NT2/D1 (cell line): Measurements from ENCODE around the gene PHACTR1.

Experiments
- DNase-seq: peaks from one replicate; pipeline ENCODE4 v3.0.0-alpha.2; 2011; ENCODE audit warnings: low read depth, low spot score
- H3K27me3 ChIP-seq: 2 replicates; pipeline ENCODE4 v1.6.0; 2011; ENCODE audit warnings: mild to moderate bottlenecking; ENCODE audit not compliant: insufficient read length, insufficient read depth
- H3K36me3 ChIP-seq: 2 replicates; pipeline ENCODE4 v1.6.1; 2011; ENCODE audit warnings: mild to moderate bottlenecking, low read length, mixed read lengths; ENCODE audit not compliant: insufficient read depth, insufficient read length
- H3K4me1 ChIP-seq: 2 replicates; pipeline ENCODE4 v1.5.1; 2011; ENCODE audit not compliant: insufficient read depth, insufficient read length
- H3K4me3 ChIP-seq: 2 replicates; pipeline ENCODE4 v1.5.1; 2011; ENCODE audit warnings: low read depth; ENCODE audit not compliant: insufficient read length
- H3K9ac ChIP-seq: 2 replicates; pipeline ENCODE4 v1.6.0; 2011; ENCODE audit warnings: low read depth; ENCODE audit not compliant: insufficient read length
- H3K9me3 ChIP-seq: 2 replicates; pipeline ENCODE4 v1.5.1; 2011; ENCODE audit warnings: mild to moderate bottlenecking, low read length; ENCODE audit not compliant: insufficient read depth
- SUZ12 ChIP-seq: IDR thresholded peaks from 2 replicates; pipeline ENCODE4 v1.6.1; 2011; ENCODE audit not compliant: insufficient read length, insufficient read depth; ENCODE audit errors: extremely low read depth
- YY1 ChIP-seq: IDR thresholded peaks from 2 replicates; pipeline ENCODE4 v1.6.1; 2011; ENCODE audit not compliant: insufficient read length, insufficient read depth
- ZNF274 ChIP-seq: IDR thresholded peaks from 2 replicates; pipeline ENCODE4 v1.6.1; 2011; ENCODE audit warnings: mild to moderate bottlenecking, low read depth, low read length

PHACTR1 gene

DNA sequence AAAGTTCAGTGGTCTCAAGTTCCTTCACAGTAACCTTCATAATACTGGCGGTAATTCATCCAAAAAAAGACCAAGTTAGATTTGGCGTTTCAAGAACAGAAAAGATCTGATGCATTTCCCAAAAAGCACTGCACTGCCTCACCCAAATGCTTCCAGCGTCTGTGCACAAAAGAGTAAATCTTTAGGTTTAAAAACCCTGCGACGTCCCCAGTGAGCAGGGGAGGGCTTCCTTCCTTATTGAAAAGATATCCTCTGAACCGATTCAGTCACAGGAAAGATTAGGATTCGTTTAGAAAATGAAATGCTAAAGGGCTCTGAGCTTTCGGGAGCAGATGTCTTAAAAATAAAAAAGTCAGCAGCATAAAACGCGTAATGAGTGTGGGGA lies 611.1 kb downstream of the PHACTR1 start:
- no peaks in the 10 kb centered on the region for H3K9me3 ChIP-seq
- TF ChIP-seq ZNF274 (no peak), YY1 (no peak), SUZ12 (no peak)
- no peaks in the 10 kb centered on the region for H3K4me1 ChIP-seq
- no peaks in the 10 kb centered on the region for H3K27me3 ChIP-seq
- peak overlapping the region; percentile 96 for H3K9ac ChIP-seq
- DNase-seq = no peak
- peaks cover 21% of the 10 kb centered on the region for H3K36me3 ChIP-seq
- H3K4me3 ChIP-seq = peak overlapping the region; percentile 81

DNA sequence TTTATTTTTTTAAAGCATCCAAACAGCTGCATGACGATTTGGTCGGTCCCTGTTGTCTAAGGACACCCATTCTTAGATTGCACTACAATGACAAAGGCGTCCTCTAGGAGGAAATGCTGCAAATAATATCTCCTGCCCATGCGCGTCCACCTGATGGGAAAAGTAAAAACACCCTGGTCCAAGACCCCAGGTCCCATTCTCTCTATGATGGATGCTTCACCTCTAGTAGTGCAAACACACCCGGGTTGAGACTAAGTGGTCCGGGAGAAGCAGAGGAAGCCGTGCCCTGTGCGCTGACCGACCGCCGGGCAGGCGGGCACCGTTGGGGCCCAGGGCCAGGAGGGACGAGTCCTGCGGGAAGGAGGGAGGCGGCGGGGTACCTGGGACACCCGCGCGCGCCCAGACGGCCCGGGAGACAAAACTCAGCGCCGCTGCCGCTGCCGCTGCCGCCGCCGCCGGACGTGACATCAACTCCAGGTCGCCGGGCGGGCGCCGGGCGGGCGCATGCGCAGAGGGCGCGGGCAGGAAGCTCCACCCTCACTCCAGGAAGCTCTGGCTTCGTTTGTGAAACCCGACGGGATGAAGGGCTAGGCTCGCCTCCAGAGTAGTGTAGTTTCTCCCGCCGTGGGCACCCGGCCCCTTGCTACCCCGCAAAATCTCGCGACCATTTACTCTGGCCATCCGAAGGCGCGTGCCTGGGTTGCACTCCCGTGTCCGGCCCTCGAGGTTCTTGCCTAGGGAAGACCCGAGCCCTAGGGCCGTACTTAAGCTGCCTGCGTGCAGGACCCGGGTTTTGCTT lies 611.7 kb downstream of the PHACTR1 start, which contains the start of gene TBC1D7:
TSS of gene TBC1D7 (minus strand) at position 462 of the 799 bp plus-strand sequence. CDS start 1,639 bp downstream, outside the sequence.
- TF ChIP-seq ZNF274 (no peak), YY1 (no peak), SUZ12 (no peak)
- DNase-seq = peak; percentile 78
- H3K4me3 ChIP-seq = peak within 1 kb of the TSS; percentile 81
- H3K9ac ChIP-seq = peak within 1 kb of the TSS; percentile 96
- H3K4me1 ChIP-seq = no peaks in the 10 kb centered on the region
- H3K9me3 ChIP-seq = no peaks in the 10 kb centered on the region
- peaks cover 18% of the 10 kb centered on the region for H3K36me3 ChIP-seq
- H3K27me3 ChIP-seq = no peaks in the 10 kb centered on the region

DNA sequence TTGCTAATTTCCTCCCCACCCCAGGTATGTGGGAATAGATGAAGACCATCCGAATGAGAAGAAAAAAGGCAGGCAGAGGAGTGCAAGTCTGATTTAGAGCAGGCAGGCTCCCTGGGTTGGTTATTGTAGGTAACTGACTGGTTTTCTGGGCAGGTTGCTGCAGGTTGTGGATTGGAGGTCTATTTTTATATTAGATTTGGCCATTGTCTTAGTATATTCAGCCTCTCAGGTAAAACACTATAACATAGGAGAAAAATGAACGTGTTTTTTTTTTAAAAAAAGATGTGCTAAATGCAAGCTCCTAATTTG lies 612.3 kb downstream of the PHACTR1 start:
- H3K4me1 ChIP-seq = no peaks in the 10 kb centered on the region
- DNase-seq = no peak
- H3K4me3 ChIP-seq = peak overlapping the region; percentile 81

DNA sequence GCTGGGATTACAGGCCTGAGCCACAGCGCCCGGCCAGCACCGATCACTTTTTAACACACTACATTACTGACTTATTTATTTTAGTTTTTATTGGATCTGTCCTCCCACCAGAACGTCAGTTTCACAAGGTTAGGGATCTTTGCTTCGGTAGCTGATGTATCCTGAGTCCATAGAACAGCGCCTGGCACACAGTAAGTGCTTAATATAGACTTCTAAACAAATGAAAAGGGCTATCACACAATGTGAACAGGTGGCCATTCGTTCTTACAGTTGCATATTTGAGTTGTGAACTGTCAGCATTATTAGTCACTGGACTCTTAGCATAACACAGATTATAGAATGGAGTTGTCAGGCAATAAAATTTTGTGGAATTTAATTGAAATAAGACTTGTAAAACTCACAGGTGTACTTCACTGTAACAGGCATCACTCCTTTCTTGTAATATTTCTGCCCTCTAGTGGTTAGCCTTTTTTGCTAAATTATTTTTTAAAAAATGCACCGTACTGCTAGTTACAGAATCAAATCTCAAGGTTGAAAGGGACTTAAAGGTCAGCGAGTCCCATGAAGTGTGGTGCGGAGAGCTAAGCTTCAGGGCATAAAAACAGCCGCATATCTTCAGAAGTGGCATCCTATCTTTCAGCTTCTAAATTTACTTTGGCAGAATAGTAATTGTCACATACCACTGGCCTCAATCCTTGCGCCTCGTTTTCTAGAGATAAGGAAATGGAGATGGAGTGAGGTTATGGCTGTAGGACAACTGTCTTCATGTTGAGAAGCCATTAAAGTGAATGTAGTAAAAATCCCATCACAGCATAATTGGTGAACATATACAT lies 615.2 kb downstream of the PHACTR1 start:
- no peaks in the 10 kb centered on the region for H3K36me3 ChIP-seq
- DNase-seq = no peak
- no peak overlapping the region for H3K4me3 ChIP-seq
- no peaks in the 10 kb centered on the region for H3K4me1 ChIP-seq
- H3K9me3 ChIP-seq = no peaks in the 10 kb centered on the region
- H3K27me3 ChIP-seq = no peaks in the 10 kb centered on the region
- TF ChIP-seq ZNF274 (no peak), SUZ12 (no peak), YY1 (no peak)
- H3K9ac ChIP-seq = no peak overlapping the region

More for the DNA sequence above, 612.3 kb downstream of the PHACTR1 start:
- peaks cover 14% of the 10 kb centered on the region for H3K36me3 ChIP-seq
- no peaks in the 10 kb centered on the region for H3K27me3 ChIP-seq
- TF ChIP-seq YY1 (no peak), ZNF274 (no peak), SUZ12 (no peak)
- no peaks in the 10 kb centered on the region for H3K9me3 ChIP-seq
- H3K9ac ChIP-seq = peak overlapping the region; percentile 96

DNA sequence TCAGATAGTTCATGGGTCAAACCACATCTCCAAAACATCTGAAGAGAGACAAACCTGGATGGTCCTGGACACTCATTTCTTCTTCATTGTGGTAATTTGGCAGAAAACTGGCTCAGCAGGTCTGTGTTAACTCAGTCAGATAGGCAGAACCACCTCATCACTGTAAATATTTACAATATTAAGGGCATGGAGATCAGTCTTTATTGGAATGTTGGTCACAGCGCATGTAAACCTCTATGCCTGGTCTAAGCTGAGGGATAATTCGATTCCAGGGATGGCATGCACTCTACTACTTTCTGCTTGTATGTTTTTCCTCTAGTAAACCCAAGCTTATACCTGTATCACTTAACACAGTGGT lies 615.8 kb downstream of the PHACTR1 start:
- no peaks in the 10 kb centered on the region for H3K36me3 ChIP-seq
- DNase-seq = no peak
- no peak overlapping the region for H3K9ac ChIP-seq
- no peaks in the 10 kb centered on the region for H3K9me3 ChIP-seq
- TF ChIP-seq SUZ12 = no peak
- TF ChIP-seq YY1 = no peak
- TF ChIP-seq ZNF274 = no peak
- H3K4me1 ChIP-seq = no peaks in the 10 kb centered on the region
- H3K4me3 ChIP-seq = no peak overlapping the region
- no peaks in the 10 kb centered on the region for H3K27me3 ChIP-seq

DNA sequence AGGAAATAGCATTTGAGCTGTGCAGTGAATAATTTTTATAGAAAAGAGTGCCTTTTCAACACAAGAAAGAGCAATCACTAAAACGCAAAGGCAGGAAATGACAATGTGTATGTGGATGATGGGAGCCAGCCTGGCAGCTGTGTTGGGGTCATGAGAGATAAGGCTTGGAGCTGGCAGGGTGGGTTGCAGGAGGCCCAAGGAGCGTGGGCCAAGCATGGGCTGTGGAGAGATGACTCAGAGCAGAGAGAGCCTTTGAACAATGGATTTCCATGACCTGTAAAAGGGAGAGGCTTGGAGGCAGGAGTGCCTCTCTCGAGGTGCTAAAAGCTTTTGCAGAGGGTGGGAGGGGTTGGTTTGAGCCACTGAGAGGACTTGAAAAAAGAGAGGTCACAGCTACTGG lies 618.4 kb downstream of the PHACTR1 start:
- H3K4me3 ChIP-seq = no peak overlapping the region
- TF ChIP-seq SUZ12 (no peak), ZNF274 (no peak), YY1 (no peak)
- DNase-seq = no peak
- H3K36me3 ChIP-seq = no peaks in the 10 kb centered on the region
- H3K27me3 ChIP-seq = no peaks in the 10 kb centered on the region
- no peaks in the 10 kb centered on the region for H3K9me3 ChIP-seq
- H3K4me1 ChIP-seq = no peaks in the 10 kb centered on the region
- H3K9ac ChIP-seq = no peak overlapping the region

DNA sequence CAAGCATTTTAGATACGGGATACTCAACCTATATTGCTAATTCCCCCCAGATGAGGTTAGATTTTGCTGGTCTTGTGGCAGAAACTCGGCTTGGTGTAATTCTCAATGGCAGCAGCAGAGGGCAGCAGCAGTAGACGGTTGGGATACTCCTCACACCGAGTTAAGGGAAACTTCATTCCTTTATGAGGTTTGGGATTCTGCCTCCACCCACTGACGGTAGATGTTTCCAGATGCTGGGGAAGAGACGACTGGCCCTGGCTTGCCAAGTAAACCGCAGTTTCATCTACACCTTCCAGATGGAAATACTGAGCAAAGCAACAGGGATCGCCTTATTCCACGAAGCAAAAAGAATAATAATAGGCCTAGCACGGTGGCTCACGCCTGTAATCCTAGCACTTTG lies 620.0 kb downstream of the PHACTR1 start:
- TF ChIP-seq SUZ12 (no peak), YY1 (no peak), ZNF274 (no peak)
- Histone ChIP-seq H3K4me3 (no peak overlapping the region), H3K36me3 (no peaks in the 10 kb centered on the region), H3K27me3 (no peaks in the 10 kb centered on the region), H3K9ac (no peak overlapping the region), H3K4me1 (no peaks in the 10 kb centered on the region), H3K9me3 (no peaks in the 10 kb centered on the region)
- peak; percentile 75 for DNase-seq
